ENCODE measurements around the gene SH3RF3.

SH3RF3 gene

DNA sequence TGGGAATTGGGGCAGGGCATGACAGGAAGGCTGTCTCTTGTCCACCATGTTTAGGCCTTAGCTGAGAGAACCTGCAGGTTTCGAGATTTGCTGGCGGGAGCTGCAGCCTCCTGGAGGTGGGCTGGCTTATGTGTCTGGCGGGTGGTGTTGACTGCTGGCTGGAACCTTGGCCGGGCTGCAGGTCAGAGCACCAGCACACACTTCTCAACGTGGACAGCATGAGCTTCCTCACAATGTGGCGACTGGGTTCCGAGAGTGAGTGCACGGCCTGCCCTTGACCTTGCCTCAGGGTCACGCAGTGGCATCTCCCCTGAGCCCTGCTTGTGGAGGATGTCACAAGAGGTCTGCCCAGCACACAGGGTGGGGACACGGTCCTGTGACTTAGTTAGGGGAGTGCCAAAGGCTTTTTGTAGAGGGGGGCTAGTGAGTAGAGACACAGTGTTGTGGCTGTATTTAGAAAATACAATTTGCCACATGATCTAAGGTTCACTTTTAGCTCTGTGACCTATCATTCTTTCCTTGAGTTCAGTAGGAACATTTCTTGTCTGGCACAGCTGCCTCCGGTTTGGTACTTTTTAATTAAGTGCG is 350.0 kb downstream of the SH3RF3 start:
- ATAC-seq (ENCODE audit: low read depth) (no peak), DNase-seq (ENCODE audit: low spot score) (no peak)
- TF ChIP-seq, protein P1, sequence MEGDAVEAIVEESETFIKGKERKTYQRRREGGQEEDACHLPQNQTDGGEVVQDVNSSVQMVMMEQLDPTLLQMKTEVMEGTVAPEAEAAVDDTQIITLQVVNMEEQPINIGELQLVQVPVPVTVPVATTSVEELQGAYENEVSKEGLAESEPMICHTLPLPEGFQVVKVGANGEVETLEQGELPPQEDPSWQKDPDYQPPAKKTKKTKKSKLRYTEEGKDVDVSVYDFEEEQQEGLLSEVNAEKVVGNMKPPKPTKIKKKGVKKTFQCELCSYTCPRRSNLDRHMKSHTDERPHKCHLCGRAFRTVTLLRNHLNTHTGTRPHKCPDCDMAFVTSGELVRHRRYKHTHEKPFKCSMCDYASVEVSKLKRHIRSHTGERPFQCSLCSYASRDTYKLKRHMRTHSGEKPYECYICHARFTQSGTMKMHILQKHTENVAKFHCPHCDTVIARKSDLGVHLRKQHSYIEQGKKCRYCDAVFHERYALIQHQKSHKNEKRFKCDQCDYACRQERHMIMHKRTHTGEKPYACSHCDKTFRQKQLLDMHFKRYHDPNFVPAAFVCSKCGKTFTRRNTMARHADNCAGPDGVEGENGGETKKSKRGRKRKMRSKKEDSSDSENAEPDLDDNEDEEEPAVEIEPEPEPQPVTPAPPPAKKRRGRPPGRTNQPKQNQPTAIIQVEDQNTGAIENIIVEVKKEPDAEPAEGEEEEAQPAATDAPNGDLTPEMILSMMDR (IDR thresholded peaks at IDR 0.05; ENCODE audit: poor library complexity, severe bottlenecking) = no peak
- Histone ChIP-seq H3K36me3 (ENCODE audit: low read depth) (no peaks in the 10 kb centered on the region), H3K27ac (ENCODE audit: poor library complexity, severe bottlenecking) (no peak overlapping the region), H3K9me3 (ENCODE audit: severe bottlenecking) (no peaks in the 10 kb centered on the region), H3K4me1 (ENCODE audit: insufficient read depth, poor library complexity, severe bottlenecking) (peaks cover 3% of the 10 kb centered on the region), H3K4me3 (ENCODE audit: severe bottlenecking) (no peak overlapping the region), H3K27me3 (ENCODE audit: insufficient read depth, poor library complexity, severe bottlenecking) (no peaks in the 10 kb centered on the region)

DNA sequence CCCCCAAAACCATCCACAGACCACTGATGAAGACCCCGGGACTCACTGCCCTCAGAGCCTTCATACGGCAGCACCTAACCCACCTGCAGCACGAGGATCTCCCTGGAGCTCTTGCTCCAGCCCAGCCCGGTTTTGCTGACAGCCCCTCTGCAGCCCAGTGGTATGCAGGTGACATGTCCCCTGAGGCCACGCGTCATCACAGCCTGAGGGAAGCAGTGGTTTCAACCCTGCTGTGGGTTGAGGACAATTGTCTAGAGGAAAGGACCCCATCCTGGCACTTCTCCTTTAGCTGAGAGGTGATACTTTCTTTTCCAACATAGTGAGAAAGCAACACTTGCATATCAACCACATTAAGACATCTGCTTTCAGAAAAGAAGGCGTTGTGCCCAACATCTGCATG is 350.8 kb downstream of the SH3RF3 start:
- Histone ChIP-seq H3K27ac (ENCODE audit: poor library complexity, severe bottlenecking) (no peak overlapping the region), H3K9me3 (ENCODE audit: severe bottlenecking) (no peaks in the 10 kb centered on the region), H3K27me3 (ENCODE audit: insufficient read depth, poor library complexity, severe bottlenecking) (no peaks in the 10 kb centered on the region), H3K36me3 (ENCODE audit: low read depth) (no peaks in the 10 kb centered on the region), H3K4me1 (ENCODE audit: insufficient read depth, poor library complexity, severe bottlenecking) (peaks cover 3% of the 10 kb centered on the region), H3K4me3 (ENCODE audit: severe bottlenecking) (no peak overlapping the region)
- DNase-seq (ENCODE audit: low spot score) (no peak), ATAC-seq (ENCODE audit: low read depth) (no peak)
- TF ChIP-seq, protein P1 (IDR thresholded peaks at IDR 0.05; ENCODE audit: poor library complexity, severe bottlenecking) = no peak

DNA sequence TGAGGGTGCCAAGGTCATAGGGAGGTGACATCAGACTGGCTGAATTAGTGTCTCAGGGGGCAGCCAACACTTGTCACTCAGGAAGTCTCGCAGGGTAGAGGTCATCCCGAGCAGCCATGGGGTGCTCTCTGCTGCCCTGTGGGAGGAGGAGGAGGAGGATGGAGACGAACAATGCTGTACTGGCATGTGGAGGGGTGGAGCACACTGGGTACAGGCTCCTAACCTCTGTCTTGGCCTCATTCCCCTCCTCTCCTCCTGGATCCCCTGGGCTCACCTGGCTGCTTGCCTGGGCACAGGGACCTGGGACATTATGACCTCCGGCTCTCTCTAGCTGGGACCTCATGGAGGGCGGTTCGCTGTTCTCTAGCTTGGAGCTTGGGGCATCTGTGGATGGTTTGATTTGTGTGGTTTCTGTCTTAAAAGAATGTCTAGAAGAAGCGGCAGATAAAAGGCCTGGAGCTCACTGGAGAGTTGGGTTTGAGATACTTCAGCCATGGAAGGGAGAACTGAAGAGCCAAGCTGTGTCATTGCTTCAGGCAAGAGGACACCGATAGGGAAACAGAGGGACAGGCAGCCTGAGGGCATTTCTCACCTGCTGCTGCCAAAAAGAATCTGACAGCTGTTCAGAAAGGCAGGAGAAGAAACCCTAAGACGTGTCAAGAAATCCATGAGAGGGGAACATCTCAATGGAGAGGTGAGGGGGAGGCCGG is 351.6 kb downstream of the SH3RF3 start:
- Histone ChIP-seq H3K27ac (ENCODE audit: poor library complexity, severe bottlenecking) (no peak overlapping the region), H3K27me3 (ENCODE audit: insufficient read depth, poor library complexity, severe bottlenecking) (no peaks in the 10 kb centered on the region), H3K9me3 (ENCODE audit: severe bottlenecking) (no peaks in the 10 kb centered on the region), H3K4me3 (ENCODE audit: severe bottlenecking) (no peak overlapping the region), H3K4me1 (ENCODE audit: insufficient read depth, poor library complexity, severe bottlenecking) (peaks cover 3% of the 10 kb centered on the region), H3K36me3 (ENCODE audit: low read depth) (no peaks in the 10 kb centered on the region)
- no peak for DNase-seq (ENCODE audit: low spot score)
- no peak for ATAC-seq (ENCODE audit: low read depth)
- TF ChIP-seq, protein P1 (IDR thresholded peaks at IDR 0.05; ENCODE audit: poor library complexity, severe bottlenecking) = no peak

GRCh38 chr2:109481196-109481555 is 352.2 kb downstream of the SH3RF3 start:
- no peak overlapping the region for H3K27ac ChIP-seq (ENCODE audit: poor library complexity, severe bottlenecking)
- DNase-seq (ENCODE audit: low spot score) = no peak

More at GRCh38 chr2:109481196-109481555, 352.2 kb downstream of the SH3RF3 start:
- no peaks in the 10 kb centered on the region for H3K36me3 ChIP-seq (ENCODE audit: low read depth)
- no peaks in the 10 kb centered on the region for H3K9me3 ChIP-seq (ENCODE audit: severe bottlenecking)
- no peak overlapping the region for H3K4me3 ChIP-seq (ENCODE audit: severe bottlenecking)
- TF ChIP-seq, protein P1 (IDR thresholded peaks at IDR 0.05; ENCODE audit: poor library complexity, severe bottlenecking) = no peak
- no peaks in the 10 kb centered on the region for H3K27me3 ChIP-seq (ENCODE audit: insufficient read depth, poor library complexity, severe bottlenecking)
- no peaks in the 10 kb centered on the region for H3K4me1 ChIP-seq (ENCODE audit: insufficient read depth, poor library complexity, severe bottlenecking)
- ATAC-seq (ENCODE audit: low read depth) = no peak

Data from RWPE2 (cell line).